IMR-90 (cell line): Measurements from ENCODE around the gene ZNRF4. TPM values are rescaled to one million over a fixed set of nuclear protein-coding genes. Genes with fewer than 3 reads are reported as not detected.

ENCODE experiments used
- ATAC-seq: fragments of 200-7000 bp; cut with Tn5 transposase; 2 replicates; pipeline ENCODE4 v1.9.1; 2020; ENCODE audit warnings: low read depth, mild to moderate bottlenecking, moderate library complexity
- BruUV-seq: library from RNA; stranded (reverse); fragments of 400-500 nt; replicated peaks from 2 replicates; lab custom pipeline; 2021; lab: Mats Ljungman, UMichigan
- CTCF ChIA-PET: fragments of 300-600 bp; formaldehyde crosslinking; extraction: SDS; loops from one replicate; lab custom pipeline; 2021; ENCODE audit warnings: antibody characterized with exemption; lab: Yijun Ruan, JAX
- POLR2A ChIA-PET: fragments of 300-600 bp; sonication (Branson Sonifier 250); formaldehyde crosslinking; loops from one replicate; lab custom pipeline; 2022; ENCODE audit warnings: antibody characterized with exemption; ENCODE audit not compliant: unreplicated experiment; lab: Charles Lee
- DNase-seq: peaks from one replicate; pipeline ENCODE4 v3.0.0; 2013
- H2AFZ ChIP-seq: replicated peaks from 2 replicates; pipeline ENCODE3; 2013; ENCODE audit warnings: low read length, mild to moderate bottlenecking; ENCODE audit not compliant: poor library complexity
- H2AK5ac ChIP-seq: 2 replicates; pipeline ENCODE4 v1.6.1; 2013; ENCODE audit warnings: low read depth, low read length, inconsistent platforms
- H2AK9ac ChIP-seq: replicated peaks from 2 replicates; pipeline ENCODE3; 2013; ENCODE audit warnings: mild to moderate bottlenecking, low read depth, low read length, moderate library complexity; ENCODE audit not compliant: poor library complexity
- H2BK120ac ChIP-seq: 2 replicates; pipeline ENCODE4 v1.6.1; 2013; ENCODE audit warnings: low read depth, low read length, inconsistent platforms
- H2BK15ac ChIP-seq: 3 replicates; pipeline ENCODE4 v1.6.1; 2013; ENCODE audit warnings: low read depth, low read length, inconsistent platforms
- H2BK20ac ChIP-seq: 2 replicates; pipeline ENCODE4 v1.6.1; 2013; ENCODE audit warnings: low read depth, mild to moderate bottlenecking, inconsistent platforms, low read length, moderate library complexity
- H2BK5ac ChIP-seq: 2 replicates; pipeline ENCODE4 v1.6.1; 2013; ENCODE audit warnings: mild to moderate bottlenecking, low read depth, low read length, inconsistent platforms; ENCODE audit not compliant: poor library complexity, severe bottlenecking
- H3K14ac ChIP-seq: replicated peaks from 2 replicates; pipeline ENCODE4 v1.6.1; 2013; ENCODE audit warnings: low read depth, low read length, inconsistent platforms
- H3K18ac ChIP-seq: 2 replicates; pipeline ENCODE4 v1.6.1; 2013; ENCODE audit warnings: low read depth, low read length, control low read depth
- H3K23ac ChIP-seq: 2 replicates; pipeline ENCODE4 v1.6.1; 2013; ENCODE audit warnings: low read depth, low read length, inconsistent platforms
- H3K27ac ChIP-seq: 2 replicates; pipeline ENCODE4 v1.5.1; 2013; ENCODE audit warnings: mild to moderate bottlenecking, control low read depth, low read length; ENCODE audit not compliant: insufficient read depth
- H3K27me3 ChIP-seq: 2 replicates; pipeline ENCODE4 v1.6.1; 2013; ENCODE audit warnings: low read length; ENCODE audit not compliant: control insufficient read depth, insufficient read depth
- H3K36me3 ChIP-seq: 2 replicates; pipeline ENCODE4 v1.6.1; 2013; ENCODE audit warnings: low read length, mixed read lengths; ENCODE audit not compliant: control insufficient read depth, insufficient read depth
- H3K4ac ChIP-seq: 2 replicates; pipeline ENCODE4 v1.6.1; 2013; ENCODE audit warnings: low read depth, low read length, inconsistent platforms
- H3K4me1 ChIP-seq: 2 replicates; pipeline ENCODE4 v1.6.1; 2013; ENCODE audit warnings: low read length, mixed read lengths; ENCODE audit not compliant: control insufficient read depth, insufficient read depth
- H3K4me2 ChIP-seq: 2 replicates; pipeline ENCODE4 v1.6.1; 2013; ENCODE audit warnings: low read depth, mild to moderate bottlenecking, control low read depth, low read length, moderate library complexity
- H3K4me3 ChIP-seq: 2 replicates; pipeline ENCODE4 v1.5.1; 2013; ENCODE audit warnings: low read depth, mild to moderate bottlenecking, control low read depth, low read length, moderate library complexity; ENCODE audit not compliant: insufficient read depth
- H3K56ac ChIP-seq: 2 replicates; pipeline ENCODE4 v1.6.1; 2013; ENCODE audit warnings: low read length, inconsistent platforms; ENCODE audit not compliant: insufficient read depth; ENCODE audit errors: extremely low read depth
- H3K79me1 ChIP-seq, 2 experiments: 2 replicates each; pipeline ENCODE4 v1.6.1; 2013; ENCODE audit warnings: low read length in 2 of 2, inconsistent platforms in 1 of 2, low read depth in 1 of 2
- H3K9ac ChIP-seq: 2 replicates; pipeline ENCODE4 v1.6.1; 2013; ENCODE audit warnings: low read depth, low read length, control low read depth
- H3K9me1 ChIP-seq: 2 replicates; pipeline ENCODE4 v1.6.1; 2013; ENCODE audit warnings: low read length, inconsistent platforms; ENCODE audit not compliant: insufficient read depth
- H3K9me3 ChIP-seq: 2 replicates; pipeline ENCODE4 v1.6.1; 2013; ENCODE audit warnings: low read length; ENCODE audit not compliant: control insufficient read depth, insufficient read depth
- H4K20me1 ChIP-seq: 2 replicates; pipeline ENCODE4 v1.6.1; 2013; ENCODE audit warnings: low read length, inconsistent platforms; ENCODE audit not compliant: insufficient read depth
- H4K5ac ChIP-seq: 2 replicates; pipeline ENCODE4 v1.6.1; 2013; ENCODE audit warnings: mild to moderate bottlenecking, low read depth, low read length, control low read depth
- H4K8ac ChIP-seq, 2 experiments: 2 replicates each; pipeline ENCODE4 v1.6.1; 2013; ENCODE audit warnings: low read depth in 2 of 2, low read length in 2 of 2, control low read depth in 1 of 2, inconsistent platforms in 1 of 2
- H4K91ac ChIP-seq: 2 replicates; pipeline ENCODE4 v1.6.1; 2013; ENCODE audit warnings: low read depth, low read length, inconsistent platforms; ENCODE audit not compliant: insufficient read depth
- BHLHE40 ChIP-seq: fragments of 150-350 bp; IDR thresholded peaks from 2 replicates; pipeline ENCODE4 v1.6.1; 2016; ENCODE audit warnings: mild to moderate bottlenecking, low read depth, low read length
- CEBPB ChIP-seq: IDR thresholded peaks from 2 replicates; pipeline ENCODE4 v1.6.1; 2012; ENCODE audit warnings: low read depth, low read length, improper control_type of control experiment
- CHD1 ChIP-seq: IDR thresholded peaks from 2 replicates; pipeline ENCODE4 v1.6.1; 2012; ENCODE audit warnings: low read depth, low read length, improper control_type of control experiment
- FOS ChIP-seq: fragments of 150-350 bp; IDR thresholded peaks from 2 replicates; pipeline ENCODE4 v1.6.1; 2016; ENCODE audit warnings: low read depth, low read length
- MAFK ChIP-seq: IDR thresholded peaks from 2 replicates; pipeline ENCODE4 v1.6.1; 2012; ENCODE audit warnings: low read depth, low read length, improper control_type of control experiment
- MAZ ChIP-seq: IDR thresholded peaks from 2 replicates; pipeline ENCODE4 v1.6.1; 2012; ENCODE audit warnings: low read depth, mild to moderate bottlenecking, low read length, improper control_type of control experiment, moderate library complexity, borderline replicate concordance
- MXI1 ChIP-seq: IDR thresholded peaks from 2 replicates; pipeline ENCODE4 v1.6.1; 2012; ENCODE audit warnings: low read depth, mild to moderate bottlenecking, low read length, moderate library complexity, borderline replicate concordance
- NFE2L2 ChIP-seq: fragments of 150-350 bp; IDR thresholded peaks from 2 replicates; pipeline ENCODE4 v1.6.1; 2016; ENCODE audit warnings: low read depth, mild to moderate bottlenecking, low read length
- RAD21 ChIP-seq: IDR thresholded peaks from 2 replicates; pipeline ENCODE4 v1.6.1; 2012; ENCODE audit warnings: low read length, improper control_type of control experiment
- RCOR1 ChIP-seq: IDR thresholded peaks from 2 replicates; pipeline ENCODE4 v1.6.1; 2012; ENCODE audit warnings: mild to moderate bottlenecking, low read length, improper control_type of control experiment; ENCODE audit not compliant: insufficient replicate concordance
- RFX5 ChIP-seq: IDR thresholded peaks from 2 replicates; pipeline ENCODE4 v1.8.0; 2012; ENCODE audit warnings: low read depth, mild to moderate bottlenecking, low read length, moderate library complexity
- SMC3 ChIP-seq: fragments of 150-350 bp; IDR thresholded peaks from 2 replicates; pipeline ENCODE4 v1.6.1; 2016; ENCODE audit warnings: low read depth, mild to moderate bottlenecking, antibody characterized with exemption, low read length, moderate library complexity
- USF2 ChIP-seq: fragments of 150-350 bp; IDR thresholded peaks from 2 replicates; pipeline ENCODE4 v1.6.1; 2017; ENCODE audit warnings: mild to moderate bottlenecking, antibody characterized with exemption, low read length, low read depth
- WGBS, 2 experiments: methylation state at CpG; one replicate each; pipeline versions ENCODE4 v1.1.5 to v1.1.7; 2013; ENCODE audit warnings: missing lambda C conversion rate in 2 of 2; ENCODE audit not compliant: insufficient read length in 1 of 2; ENCODE audit errors: extremely low coverage in 2 of 2; 5-methylcytosine and 5-hydroxymethylcytosine counted together
- dilution Hi-C: fragments of 300-500 bp; cut with HindIII; formaldehyde crosslinking; loops from one replicate; pipeline ENCODE4 v1.14.3; 2018; ENCODE audit warnings: low sequenced_read_pairs; ENCODE audit not compliant: unreplicated experiment
- in situ Hi-C: fragments of 300-500 bp; cut with MboI; formaldehyde crosslinking; loops from 3 replicates; pipeline ENCODE4 v1.14.3; 2019; ENCODE audit warnings: low sequenced_read_pairs, inconsistent platforms, mixed read lengths
- intact Hi-C: fragments of 100-400 bp; cut with micrococcal nuclease; formaldehyde crosslinking; loops from 2 replicates; pipeline ENCODE4 v1.10.0; 2022
- polyA plus RNA-seq, 3 experiments: library from polyadenylated mRNA; depleted of rRNA; stranded (reverse); fragments of >200 nt; gene quantifications; 2 replicates each; pipeline ENCODE4 v1.2.3, GENCODE V29; 2012; ENCODE audit warnings: low replicate concordance in 1 of 3
- total RNA-seq: library from RNA; depleted of rRNA; stranded (reverse); fragments of >200 nt; gene quantifications from 2 replicates; pipeline ENCODE4 v1.2.3, GENCODE V29; 2012
- TF ChIP-seq, protein P1 (sequence below): fragments of 150-350 bp; IDR thresholded peaks from 2 replicates; pipeline ENCODE4 v1.6.1; 2016; ENCODE audit warnings: low read depth, mild to moderate bottlenecking, low read length, moderate library complexity, borderline replicate concordance
- TF ChIP-seq, protein P2 (sequence below): conservative IDR thresholded peaks from 2 replicates; pipeline ENCODE4 v1.5.1; 2012; ENCODE audit warnings: mild to moderate bottlenecking, low read depth, low read length, improper control_type of control experiment

The ZNRF4 gene
- total and polyA plus RNA-seq, 2 of the 4 experiments (the other 2 are of a cell fraction): not detected

GRCh38 chr19:5425260-5425659, 30.0 kb upstream of the ZNRF4 start:
- H3K4me3 ChIP-seq: no peak overlapping the region
- H3K9me1 ChIP-seq: no peaks in the 10 kb centered on the region
- H3K18ac ChIP-seq: no peak overlapping the region
- WGBS, 2 experiments: 29% methylated on average over 1 of the region's 1 CpG; no CpG with 5 or more reads in 1 of the 2 experiments
- ATAC-seq (no peak), DNase-seq (no peak)
- no peak overlapping the region for H4K5ac ChIP-seq
- intact Hi-C loops (no loop called here), in situ Hi-C loops (no loop called here), dilution Hi-C loops (no loop called here)
- H2BK20ac ChIP-seq: no peak overlapping the region
- H2BK15ac ChIP-seq: no peak overlapping the region
- ChIA-PET POLR2A (no interaction called here), CTCF (no interaction called here)
- H3K56ac ChIP-seq: no peak overlapping the region
- H3K27ac ChIP-seq: no peak overlapping the region
- H4K91ac ChIP-seq: no peak overlapping the region
- H3K9me3 ChIP-seq: no peaks in the 10 kb centered on the region
- no peak overlapping the region for H3K23ac ChIP-seq
- no peaks in the 10 kb centered on the region for H3K36me3 ChIP-seq
- H3K14ac ChIP-seq: no peak overlapping the region
- H2AK5ac ChIP-seq: no peak overlapping the region
- no peak overlapping the region for H3K4ac ChIP-seq
- H2BK5ac ChIP-seq: no peak overlapping the region
- H2BK120ac ChIP-seq: no peak overlapping the region
- H4K8ac ChIP-seq: no peak overlapping the region
- no peak overlapping the region for H3K4me2 ChIP-seq
- TF ChIP-seq CEBPB (no peak), RAD21 (no peak), BHLHE40 (no peak), FOS (no peak), MAFK (no peak), SMC3 (no peak), USF2 (no peak), CHD1 (no peak), RCOR1 (no peak), NFE2L2 (no peak), MXI1 (no peak), RFX5 (no peak), MAZ (no peak)
- TF ChIP-seq, protein P1, sequence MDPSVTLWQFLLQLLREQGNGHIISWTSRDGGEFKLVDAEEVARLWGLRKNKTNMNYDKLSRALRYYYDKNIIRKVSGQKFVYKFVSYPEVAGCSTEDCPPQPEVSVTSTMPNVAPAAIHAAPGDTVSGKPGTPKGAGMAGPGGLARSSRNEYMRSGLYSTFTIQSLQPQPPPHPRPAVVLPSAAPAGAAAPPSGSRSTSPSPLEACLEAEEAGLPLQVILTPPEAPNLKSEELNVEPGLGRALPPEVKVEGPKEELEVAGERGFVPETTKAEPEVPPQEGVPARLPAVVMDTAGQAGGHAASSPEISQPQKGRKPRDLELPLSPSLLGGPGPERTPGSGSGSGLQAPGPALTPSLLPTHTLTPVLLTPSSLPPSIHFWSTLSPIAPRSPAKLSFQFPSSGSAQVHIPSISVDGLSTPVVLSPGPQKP: no peak
- TF ChIP-seq, protein P2, sequence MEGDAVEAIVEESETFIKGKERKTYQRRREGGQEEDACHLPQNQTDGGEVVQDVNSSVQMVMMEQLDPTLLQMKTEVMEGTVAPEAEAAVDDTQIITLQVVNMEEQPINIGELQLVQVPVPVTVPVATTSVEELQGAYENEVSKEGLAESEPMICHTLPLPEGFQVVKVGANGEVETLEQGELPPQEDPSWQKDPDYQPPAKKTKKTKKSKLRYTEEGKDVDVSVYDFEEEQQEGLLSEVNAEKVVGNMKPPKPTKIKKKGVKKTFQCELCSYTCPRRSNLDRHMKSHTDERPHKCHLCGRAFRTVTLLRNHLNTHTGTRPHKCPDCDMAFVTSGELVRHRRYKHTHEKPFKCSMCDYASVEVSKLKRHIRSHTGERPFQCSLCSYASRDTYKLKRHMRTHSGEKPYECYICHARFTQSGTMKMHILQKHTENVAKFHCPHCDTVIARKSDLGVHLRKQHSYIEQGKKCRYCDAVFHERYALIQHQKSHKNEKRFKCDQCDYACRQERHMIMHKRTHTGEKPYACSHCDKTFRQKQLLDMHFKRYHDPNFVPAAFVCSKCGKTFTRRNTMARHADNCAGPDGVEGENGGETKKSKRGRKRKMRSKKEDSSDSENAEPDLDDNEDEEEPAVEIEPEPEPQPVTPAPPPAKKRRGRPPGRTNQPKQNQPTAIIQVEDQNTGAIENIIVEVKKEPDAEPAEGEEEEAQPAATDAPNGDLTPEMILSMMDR: no peak
- H2AK9ac ChIP-seq: no peak overlapping the region
- no peaks in the 10 kb centered on the region for H3K79me1 ChIP-seq
- no peaks in the 10 kb centered on the region; the same call in 1 of the 2 replicates for H4K20me1 ChIP-seq
- H3K4me1 ChIP-seq: no peaks in the 10 kb centered on the region
- no peak overlapping the region for H2AFZ ChIP-seq
- BruUV-seq: no TSS peak
- peaks cover 36% of the 10 kb centered on the region for H3K27me3 ChIP-seq
- no peak overlapping the region for H3K9ac ChIP-seq
